H1 (cell line): ENCODE data around the gene FHIT. TPM values are rescaled to one million over a fixed set of nuclear protein-coding genes. Genes with fewer than 3 reads are reported as not detected.

Experiments
- CTCF ChIA-PET: fragments of 300-600 bp; sonication (Branson Sonifier 250); formaldehyde crosslinking; loops from one replicate; lab custom pipeline; 2021; ENCODE audit not compliant: partially characterized antibody; lab: Charles Lee
- POLR2A ChIA-PET: fragments of 300-600 bp; sonication (Branson Sonifier 250); formaldehyde crosslinking; loops from one replicate; lab custom pipeline; 2021; ENCODE audit warnings: inconsistent platforms; ENCODE audit not compliant: partially characterized antibody; lab: Charles Lee
- DNase-seq, 2 experiments: peaks; one replicate each; pipeline versions ENCODE4 v3.0.0 to v3.0.0-alpha.2; 2010 to 2022; ENCODE audit warnings: low spot score in 2 of 2, low read depth in 1 of 2, mixed read lengths in 1 of 2
- FAIRE-seq: peaks from 2 replicates; lab custom pipeline; 2011; peaks lifted over from hg19 to GRCh38; lab: Jason Lieb, UNC
- H2AFZ ChIP-seq: 2 replicates; pipeline ENCODE4 v1.8.1; 2012; ENCODE audit warnings: low read length, inconsistent platforms
- H2AK5ac ChIP-seq: 2 replicates; pipeline ENCODE4 v1.6.1; 2013; ENCODE audit warnings: low read depth, low read length
- H2BK120ac ChIP-seq: replicated peaks from 2 replicates; pipeline ENCODE3; 2013; ENCODE audit warnings: low read depth, low read length, inconsistent platforms
- H2BK12ac ChIP-seq: 2 replicates; pipeline ENCODE4 v1.6.1; 2013; ENCODE audit warnings: low read depth, low read length
- H2BK15ac ChIP-seq: 2 replicates; pipeline ENCODE4 v1.6.1; 2013; ENCODE audit warnings: low read length
- H2BK20ac ChIP-seq: 2 replicates; pipeline ENCODE4 v1.6.1; 2013; ENCODE audit warnings: low read length
- H2BK5ac ChIP-seq: 2 replicates; pipeline ENCODE4 v1.6.1; 2013; ENCODE audit warnings: low read depth, low read length
- H3K14ac ChIP-seq: 2 replicates; pipeline ENCODE4 v1.6.1; 2013; ENCODE audit warnings: inconsistent platforms; ENCODE audit not compliant: insufficient read length
- H3K18ac ChIP-seq: 2 replicates; pipeline ENCODE4 v1.6.1; 2013; ENCODE audit warnings: low read length; ENCODE audit errors: extremely low read depth
- H3K23ac ChIP-seq: 2 replicates; pipeline ENCODE4 v1.6.1; 2013; ENCODE audit warnings: inconsistent platforms; ENCODE audit not compliant: insufficient read length
- H3K23me2 ChIP-seq: 2 replicates; pipeline ENCODE4 v1.6.1; 2013; ENCODE audit warnings: low read depth, low read length
- H3K27ac ChIP-seq: 2 replicates; pipeline ENCODE4 v1.6.1; 2011; ENCODE audit warnings: low read depth, low read length, inconsistent platforms
- H3K27me3 ChIP-seq, 4 experiments: replicated peaks in 1 of 4; 1 replicate in 1 of 4; 2 replicates in 3 of 4; pipeline versions ENCODE4 v1.6.1 to v1.8.1; 2011 to 2013; ENCODE audit warnings: low read length in 3 of 4, mild to moderate bottlenecking in 3 of 4, inconsistent platforms in 2 of 4, mixed read lengths in 2 of 4, moderate library complexity in 1 of 4; ENCODE audit not compliant: control insufficient read depth in 3 of 4, insufficient read depth in 3 of 4; ENCODE audit errors: extremely low read depth in 1 of 4
- H3K36me3 ChIP-seq, 4 experiments: 2 replicates each; pipeline versions ENCODE4 v1.6.1 to v1.8.1; 2011 to 2013; ENCODE audit warnings: mild to moderate bottlenecking in 4 of 4, low read length in 3 of 4, moderate library complexity in 2 of 4, control low read depth in 1 of 4, inconsistent platforms in 1 of 4; ENCODE audit not compliant: insufficient read depth in 4 of 4, control insufficient read depth in 2 of 4
- H3K4ac ChIP-seq: replicated peaks from 2 replicates; pipeline ENCODE3; 2013; ENCODE audit warnings: low read length, low read depth, mixed read lengths, inconsistent platforms; ENCODE audit not compliant: insufficient read length
- H3K4me1 ChIP-seq, 4 experiments: replicated peaks in 1 of 4; 1 replicate in 1 of 4; 2 replicates in 3 of 4; pipeline versions ENCODE4 v1.6.1 to v1.8.1; 2011 to 2013; ENCODE audit warnings: low read length in 3 of 4, inconsistent platforms in 2 of 4, mixed read lengths in 1 of 4; ENCODE audit not compliant: insufficient read depth in 4 of 4, control insufficient read depth in 3 of 4
- H3K4me2 ChIP-seq, 2 experiments: 2 replicates each; pipeline versions ENCODE4 v1.6.1 to v1.8.1; 2011 to 2013; ENCODE audit warnings: low read depth in 2 of 2, low read length in 2 of 2, control low read depth in 1 of 2, inconsistent platforms in 1 of 2, mild to moderate bottlenecking in 1 of 2; ENCODE audit not compliant: insufficient read depth in 1 of 2
- H3K4me3 ChIP-seq, 4 experiments: fragments of 200-600, 300-600 bp in 1 of 4; sonication (generic), shearing (Covaris generic), sonication (Bioruptor Twin) in 1 of 4; 2 replicates each; pipeline versions ENCODE4 v1.5.1 to v1.8.1; 2011 to 2016; ENCODE audit warnings: low read length in 4 of 4, low read depth in 3 of 4, control low read depth in 2 of 4, inconsistent platforms in 2 of 4, mild to moderate bottlenecking in 2 of 4, mixed read lengths in 1 of 4, moderate library complexity in 1 of 4; ENCODE audit not compliant: insufficient read depth in 2 of 4; ENCODE audit errors: extremely low read depth in 1 of 4
- H3K56ac ChIP-seq: replicated peaks from 2 replicates; pipeline ENCODE3; 2013; ENCODE audit warnings: low read depth, mild to moderate bottlenecking, mixed read lengths, low read length, inconsistent platforms; ENCODE audit not compliant: insufficient read length
- H3K79me1 ChIP-seq: 2 replicates; pipeline ENCODE4 v1.6.1; 2013; ENCODE audit warnings: low read depth, low read length, control low read depth
- H3K79me2 ChIP-seq, 2 experiments: 2 replicates each; pipeline versions ENCODE4 v1.6.1 to v1.8.1; 2012 to 2013; ENCODE audit warnings: low read length in 2 of 2, mild to moderate bottlenecking in 2 of 2, inconsistent platforms in 1 of 2; ENCODE audit not compliant: insufficient read depth in 2 of 2, control insufficient read depth in 1 of 2
- H3K9ac ChIP-seq, 4 experiments: replicated peaks in 1 of 4; 1 replicate in 1 of 4; 2 replicates in 3 of 4; pipeline versions ENCODE4 v1.6.1 to v1.8.1; 2011 to 2013; ENCODE audit warnings: low read depth in 3 of 4, low read length in 3 of 4, control low read depth in 2 of 4, mild to moderate bottlenecking in 2 of 4, moderate library complexity in 2 of 4, inconsistent platforms in 1 of 4; ENCODE audit errors: extremely low read depth in 1 of 4
- H3K9me3 ChIP-seq, 2 experiments: 2 replicates each; pipeline versions ENCODE4 v1.6.1 to v1.8.1; 2012 to 2013; ENCODE audit warnings: mild to moderate bottlenecking in 2 of 2, moderate library complexity in 2 of 2, control low read depth in 1 of 2, inconsistent platforms in 1 of 2, low read depth in 1 of 2, low read length in 1 of 2, mixed read lengths in 1 of 2; ENCODE audit not compliant: insufficient read depth in 2 of 2
- H4K20me1 ChIP-seq, 2 experiments: replicated peaks in 1 of 2; 2 replicates each; pipeline versions ENCODE3 to v1.8.1; 2011 to 2013; ENCODE audit warnings: inconsistent platforms in 2 of 2, low read length in 2 of 2, mild to moderate bottlenecking in 1 of 2; ENCODE audit not compliant: insufficient read depth in 2 of 2, control insufficient read depth in 1 of 2
- H4K5ac ChIP-seq: 2 replicates; pipeline ENCODE4 v1.6.1; 2013; ENCODE audit warnings: low read length, low read depth, mixed read lengths, inconsistent platforms; ENCODE audit not compliant: insufficient read length
- H4K8ac ChIP-seq: 2 replicates; pipeline ENCODE4 v1.8.0; 2013; ENCODE audit warnings: mild to moderate bottlenecking, moderate library complexity, low read length, inconsistent platforms; ENCODE audit not compliant: insufficient read depth; ENCODE audit errors: extremely low read depth
- H4K91ac ChIP-seq: replicated peaks from 2 replicates; pipeline ENCODE3; 2013; ENCODE audit warnings: low read length, mixed read lengths, inconsistent platforms; ENCODE audit not compliant: insufficient read length
- ASH2L ChIP-seq: fragments of 200-600, 300-600 bp; sonication (generic); IDR thresholded peaks from one replicate; pipeline ENCODE4 v1.7.1; 2017; ENCODE audit warnings: low read length
- ATF2 ChIP-seq: IDR thresholded peaks from 2 replicates; pipeline ENCODE4 v1.6.1; 2012; ENCODE audit warnings: low read length, inconsistent platforms
- BCL11A ChIP-seq, 2 experiments: IDR thresholded peaks; one replicate each; pipeline ENCODE4 v1.6.1; 2011; ENCODE audit warnings: low read depth in 2 of 2, low read length in 2 of 2, mild to moderate bottlenecking in 2 of 2
- CEBPB ChIP-seq: IDR thresholded peaks from 2 replicates; pipeline ENCODE4 v1.6.1; 2012; ENCODE audit warnings: low read depth, low read length
- EP300 ChIP-seq, 2 experiments: IDR thresholded peaks; 1 replicate in 1 of 2; 2 replicates in 1 of 2; pipeline ENCODE4 v1.6.1; 2011 to 2012; ENCODE audit warnings: low read depth in 2 of 2, low read length in 2 of 2, mild to moderate bottlenecking in 2 of 2, borderline replicate concordance in 1 of 2, inconsistent platforms in 1 of 2, moderate library complexity in 1 of 2
- GTF2F1 ChIP-seq: IDR thresholded peaks from 2 replicates; pipeline ENCODE4 v1.6.1; 2012; ENCODE audit warnings: low read depth, low read length, improper control_type of control experiment, borderline replicate concordance
- JUND ChIP-seq: IDR thresholded peaks from 2 replicates; pipeline ENCODE4 v1.6.1; 2011; ENCODE audit warnings: mild to moderate bottlenecking, improper control_type of control experiment, low read length
- TAF1 ChIP-seq: IDR thresholded peaks from 2 replicates; pipeline ENCODE4 v1.6.1; 2011; ENCODE audit warnings: mild to moderate bottlenecking, low read depth, low read length
- WGBS, 2 experiments: shearing (Covaris generic) in 1 of 2; methylation state at CpG; one replicate each; pipeline versions ENCODE4 v1.1.6 to v1.1.7; 2013 to 2015; ENCODE audit warnings: low lambda C conversion rate in 2 of 2, mixed read lengths in 2 of 2, inconsistent platforms in 1 of 2, low coverage in 1 of 2, missing lambda C conversion rate in 1 of 2; ENCODE audit not compliant: insufficient replicate concordance in 2 of 2, insufficient coverage in 1 of 2, insufficient read length in 1 of 2; ENCODE audit errors: extremely low coverage in 1 of 2, missing lambda C conversion rate in 1 of 2; 5-methylcytosine and 5-hydroxymethylcytosine counted together
- polyA plus RNA-seq, 7 experiments: library from polyadenylated mRNA; depleted of rRNA in 3 of 7; stranded (reverse) in 5 of 7; unstranded in 2 of 7; fragments of >200 nt in 5 of 7; fragments of 200-250 nt in 2 of 7; gene quantifications; 1 replicate in 5 of 7; 2 replicates in 1 of 7; 4 replicates in 1 of 7; pipeline versions ENCODE4 v1.2.1 to v1.2.3, GENCODE V29; 2011 to 2013; ENCODE audit warnings: missing spikeins in 2 of 7, mixed read lengths in 2 of 7
- total RNA-seq: library from RNA; stranded (reverse); fragmentation: NEBNext Ultra II Directional; extraction: Animal tissue kit (Norgen Biotek cat#: 25700); gene quantifications from 2 replicates; pipeline ENCODE4 v1.2.1, GENCODE V29; 2021

The FHIT gene
- total and polyA plus RNA-seq, 2 of the 8 experiments (the other 6 are each of a cell fraction or from before 2014, with no cell fraction given): 1.2 to 3.2 TPM

GRCh38 chr3:61226166-61226686 is 25.0 kb downstream of the FHIT start:
- WGBS, 2 experiments: 75% methylated on average over 6 of the region's 6 CpGs; no CpG with 5 or more reads in 1 of the 2 experiments
- Histone ChIP-seq H3K9ac (no peak overlapping the region), H3K79me1 (no peaks in the 10 kb centered on the region), H4K5ac (no peak overlapping the region), H2AK5ac (no peak overlapping the region), H4K8ac (no peak overlapping the region), H2BK12ac (no peak overlapping the region), H3K23ac (no peak overlapping the region), H3K4me1 (peaks cover 0 to 3% (median 0%) of the 10 kb centered on the region in 4 experiments; a peak in 2 of 7 replicates), H3K79me2 (no peaks in the 10 kb centered on the region), H3K14ac (no peak overlapping the region), H4K20me1 (no peaks in the 10 kb centered on the region), H3K27me3 (no peaks in the 10 kb centered on the region), H2BK5ac (no peak overlapping the region), H3K9me3 (no peaks in the 10 kb centered on the region), H2BK20ac (no peak overlapping the region), H3K18ac (no peak overlapping the region), H3K56ac (no peak overlapping the region), H2BK15ac (no peak overlapping the region), H3K27ac (no peak overlapping the region), H3K4me3 (no peak overlapping the region), H3K36me3 (no peaks in the 10 kb centered on the region), H2AFZ (no peak overlapping the region), H4K91ac (no peak overlapping the region), H3K23me2 (no peaks in the 10 kb centered on the region), H3K4ac (no peak overlapping the region), H2BK120ac (no peak overlapping the region), H3K4me2 (no peak overlapping the region)
- CTCF ChIA-PET: interaction anchor here (0.6 kb wide), 1 partner anchor 471 kb away, joined by 3 read pairs; no protein-coding TSS in a partner anchor
- POLR2A ChIA-PET: no interaction called here
- DNase-seq (no peak), FAIRE-seq (no peak)
- TF ChIP-seq EP300 (IDR thresholded peaks at IDR 0.05; ENCODE audit: borderline replicate concordance in 1 of 2, low read depth in 2 of 2, low read length in 2 of 2) (no peak), BCL11A (IDR thresholded peaks at IDR 0.05; ENCODE audit: low read depth in 2 of 2, low read length in 2 of 2) (no peak), ASH2L (no peak), TAF1 (no peak), GTF2F1 (no peak), ATF2 (no peak), JUND (no peak), CEBPB (no peak)
